NCI-H82 (cell line): ENCODE data around the gene TMEM106A.
"Not testable (repeated sequence)": the region's sequence is repeated elsewhere in the genome, so short reads cannot be mapped to it uniquely, and the experiment has no call there.

Experiments used
- DNase-seq: peaks from one replicate; lab custom pipeline; 2025; lab: John Stamatoyannopoulos, UW

TMEM106A gene

DNA sequence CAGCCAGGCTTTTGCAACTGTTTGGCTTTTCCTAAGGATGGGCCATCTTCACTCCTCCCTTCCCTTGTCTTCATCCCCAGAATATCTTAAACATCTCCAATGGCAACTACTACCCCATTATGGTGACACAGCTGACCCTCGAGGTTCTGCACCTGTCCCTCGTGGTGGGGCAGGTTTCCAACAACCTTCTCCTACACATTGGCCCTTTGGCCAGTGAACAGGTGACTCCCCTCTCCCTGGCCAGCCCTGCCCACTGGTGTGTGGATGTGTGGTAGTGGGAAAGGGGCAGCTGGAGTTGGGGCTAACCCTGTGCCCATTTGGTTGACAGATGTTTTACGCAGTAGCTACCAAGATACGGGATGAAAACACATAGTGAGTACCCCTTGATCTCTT, 4.7 kb downstream of the TMEM106A start:
- DNase-seq, result no peak

DNA sequence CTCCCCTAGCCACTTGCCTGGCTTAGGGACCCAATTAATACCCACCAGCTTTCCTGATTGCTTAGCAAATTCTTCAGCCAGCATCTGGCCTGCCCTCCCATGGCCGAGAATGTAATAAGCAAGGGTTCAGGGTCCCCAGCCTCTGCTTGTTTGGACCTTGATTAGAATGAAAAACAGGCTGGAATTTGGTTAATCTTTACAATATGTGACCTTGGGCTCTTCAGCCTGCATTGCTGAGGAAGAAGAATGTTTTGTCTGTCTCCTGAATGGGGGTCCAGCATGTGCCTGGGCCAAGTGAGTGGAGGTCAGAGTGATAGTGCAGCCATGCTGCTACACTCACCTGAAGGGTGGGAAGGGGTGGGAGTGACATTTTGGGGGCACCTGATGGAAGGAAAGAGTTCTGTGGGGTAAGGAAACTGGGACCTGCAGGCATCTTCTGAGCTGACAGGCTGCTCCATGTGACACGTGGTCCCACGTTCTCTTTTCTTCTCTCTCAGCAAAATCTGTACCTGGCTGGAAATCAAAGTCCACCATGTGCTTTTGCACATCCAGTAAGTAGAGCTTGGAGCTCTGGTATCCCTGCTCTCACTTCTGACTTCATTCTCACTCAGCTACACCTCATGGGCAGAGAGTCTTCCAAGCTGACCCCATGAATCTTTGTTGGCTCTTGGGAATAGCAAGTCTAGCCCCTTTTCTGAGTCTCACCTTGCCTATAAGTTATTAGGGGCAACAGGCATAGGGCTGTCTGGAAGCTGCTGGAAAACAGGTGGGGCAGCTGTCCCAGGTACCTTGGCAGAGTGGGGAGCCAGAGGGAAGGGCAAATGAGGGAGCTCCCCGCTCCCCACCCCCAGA, 5.3 kb downstream of the TMEM106A start:
- DNase-seq, result no peak

DNA sequence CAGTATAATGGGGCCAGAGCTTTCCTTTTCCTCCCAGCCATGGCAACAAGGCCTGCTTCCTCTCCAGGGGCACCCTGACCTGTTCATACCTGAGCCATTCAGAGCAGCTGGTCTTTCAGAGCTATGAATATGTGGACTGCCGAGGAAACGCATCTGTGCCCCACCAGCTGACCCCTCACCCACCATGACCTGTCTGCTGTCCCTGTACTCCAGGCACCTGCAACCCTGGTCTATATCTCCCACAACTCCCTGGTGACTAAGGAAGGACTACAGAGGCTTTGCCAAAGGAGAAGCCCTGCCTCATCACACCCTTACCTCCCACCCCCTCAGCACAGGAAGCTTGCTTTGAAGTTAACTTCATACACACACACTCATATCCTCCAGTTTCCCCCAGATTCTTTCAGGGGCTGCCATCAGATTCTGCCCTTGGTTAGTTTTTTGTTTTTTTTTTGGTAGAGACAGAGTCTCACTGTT, 6.0 kb downstream of the TMEM106A start:
- DNase-seq, result no peak

DNA sequence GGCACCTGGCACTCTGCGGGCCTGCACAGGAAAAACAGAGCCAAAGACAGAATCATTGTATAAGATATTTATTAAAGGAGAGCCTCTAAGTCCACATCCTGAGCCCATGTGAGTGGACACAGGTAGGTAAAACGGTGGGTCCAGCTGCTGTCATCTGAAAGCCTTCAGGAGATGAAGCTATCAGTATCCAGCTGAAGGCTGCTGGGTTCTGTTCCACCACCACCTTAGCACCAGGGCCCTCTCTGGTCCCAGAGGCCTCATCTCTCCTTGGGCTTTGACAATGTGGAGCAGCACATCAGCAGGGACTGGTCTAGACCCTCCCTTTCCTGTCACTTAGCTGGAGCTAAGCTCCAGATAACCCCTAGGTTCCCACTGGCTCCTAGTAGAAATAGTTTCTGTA, 7.3 kb downstream of the TMEM106A start:
- DNase-seq, result no peak

DNA sequence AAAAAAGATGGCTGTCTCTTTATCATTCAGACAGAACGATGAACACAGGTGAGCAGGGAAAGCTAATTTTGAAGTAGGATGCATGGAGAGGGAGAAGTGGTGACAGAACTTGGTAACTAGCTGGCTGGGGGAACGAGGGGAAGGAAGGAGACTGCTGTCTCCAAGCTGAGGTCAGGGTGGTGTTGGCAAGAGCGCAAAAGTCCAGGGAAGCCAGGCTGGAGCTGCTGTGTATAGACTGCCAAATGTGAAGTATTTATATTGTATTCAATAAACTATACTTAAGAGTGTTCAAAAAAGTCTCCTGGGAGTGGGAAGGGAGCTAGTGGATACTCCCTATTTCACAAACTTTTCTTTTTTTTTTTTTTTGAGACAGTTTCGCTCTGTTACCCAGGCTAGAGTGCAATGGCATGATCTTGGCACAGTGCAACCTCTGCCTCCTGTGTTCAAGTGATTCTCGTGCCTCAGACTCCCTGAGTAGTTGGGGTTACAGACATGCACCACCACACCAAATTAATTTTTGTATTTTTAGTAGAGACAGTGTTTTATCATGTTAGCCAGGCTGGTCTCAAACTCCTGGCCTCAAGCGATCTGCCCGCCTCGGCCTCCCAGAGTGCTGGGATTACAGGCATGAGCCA, 8.2 kb downstream of the TMEM106A start:
- no peak for DNase-seq

DNA sequence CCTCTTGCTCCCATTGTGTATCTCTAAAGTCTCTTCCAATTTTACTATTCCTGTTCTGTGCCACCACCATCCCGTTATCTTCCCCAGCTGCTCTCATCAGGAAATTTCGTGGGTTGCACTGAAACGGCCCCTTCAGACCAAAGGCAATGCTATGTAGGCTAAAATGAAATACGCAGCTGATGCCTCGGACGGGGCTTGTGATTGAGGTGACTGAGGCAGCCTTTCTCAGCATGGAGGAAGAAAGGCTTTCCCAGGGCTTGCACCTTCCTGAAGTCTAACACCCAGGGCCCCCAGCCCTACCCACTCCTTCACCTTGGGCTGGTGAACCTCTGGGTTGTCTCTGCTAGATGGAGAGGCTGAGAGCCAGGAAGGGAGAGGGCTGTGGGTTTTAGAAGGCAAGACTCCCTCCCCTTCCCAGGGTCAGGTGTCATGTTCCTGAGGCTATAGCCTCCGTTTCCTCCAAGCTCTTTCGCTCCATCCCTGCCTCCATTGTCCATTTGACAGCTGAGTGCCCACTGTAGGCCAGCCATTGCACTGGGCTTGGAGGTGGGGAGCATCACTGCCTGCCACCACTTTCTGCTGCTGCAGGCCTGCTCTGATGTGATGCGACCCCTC, 8.9 kb downstream of the TMEM106A start:
- no peak for DNase-seq

DNA sequence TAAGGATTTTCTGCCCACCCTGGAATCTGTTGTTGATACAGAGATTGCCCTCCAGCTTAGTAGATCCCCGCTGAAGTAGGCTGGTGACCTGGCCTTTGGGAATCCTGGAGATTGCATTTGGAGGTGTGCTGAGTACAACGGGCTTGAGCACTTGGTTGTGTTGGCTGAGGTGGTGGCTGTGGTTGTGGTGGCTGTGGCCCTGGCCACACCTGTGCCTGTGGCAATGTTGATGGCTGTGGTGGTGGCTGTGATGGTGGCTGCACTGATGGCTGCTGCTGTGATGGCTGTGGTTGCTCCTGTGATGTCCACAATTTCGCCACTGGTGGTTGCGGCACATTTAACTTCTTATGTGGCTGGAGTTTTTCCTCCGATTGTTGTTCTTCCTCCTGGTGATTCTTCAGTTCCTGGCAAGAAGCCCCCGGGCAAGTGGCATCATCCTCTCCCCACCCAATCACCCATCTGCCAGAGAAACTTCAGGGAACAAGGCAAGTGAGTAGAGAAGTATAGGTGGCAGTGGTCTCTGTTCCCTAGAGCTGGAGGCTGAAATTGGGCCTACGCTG, 12.6 kb downstream of the TMEM106A start:
- DNase-seq, result no peak

DNA sequence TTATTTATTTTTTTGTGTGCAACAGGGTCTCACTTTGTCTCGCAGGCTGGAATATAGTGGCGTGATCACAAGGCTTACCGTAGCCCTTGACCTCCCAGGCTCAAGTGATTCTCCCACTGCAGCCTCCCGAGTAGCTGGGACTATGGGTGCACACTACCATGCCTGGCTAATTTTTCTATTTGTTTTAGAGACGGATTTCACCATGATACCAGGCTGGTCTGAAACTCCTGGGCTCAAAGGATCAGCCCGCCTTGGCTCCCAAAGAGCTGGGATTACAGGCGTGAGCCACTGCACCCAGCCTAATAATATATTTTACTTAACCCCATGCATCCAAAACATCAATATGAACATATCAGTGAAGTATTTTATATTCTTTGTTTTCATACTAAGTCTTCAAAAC, 14.7 kb downstream of the TMEM106A start:
- no peak for DNase-seq

DNA sequence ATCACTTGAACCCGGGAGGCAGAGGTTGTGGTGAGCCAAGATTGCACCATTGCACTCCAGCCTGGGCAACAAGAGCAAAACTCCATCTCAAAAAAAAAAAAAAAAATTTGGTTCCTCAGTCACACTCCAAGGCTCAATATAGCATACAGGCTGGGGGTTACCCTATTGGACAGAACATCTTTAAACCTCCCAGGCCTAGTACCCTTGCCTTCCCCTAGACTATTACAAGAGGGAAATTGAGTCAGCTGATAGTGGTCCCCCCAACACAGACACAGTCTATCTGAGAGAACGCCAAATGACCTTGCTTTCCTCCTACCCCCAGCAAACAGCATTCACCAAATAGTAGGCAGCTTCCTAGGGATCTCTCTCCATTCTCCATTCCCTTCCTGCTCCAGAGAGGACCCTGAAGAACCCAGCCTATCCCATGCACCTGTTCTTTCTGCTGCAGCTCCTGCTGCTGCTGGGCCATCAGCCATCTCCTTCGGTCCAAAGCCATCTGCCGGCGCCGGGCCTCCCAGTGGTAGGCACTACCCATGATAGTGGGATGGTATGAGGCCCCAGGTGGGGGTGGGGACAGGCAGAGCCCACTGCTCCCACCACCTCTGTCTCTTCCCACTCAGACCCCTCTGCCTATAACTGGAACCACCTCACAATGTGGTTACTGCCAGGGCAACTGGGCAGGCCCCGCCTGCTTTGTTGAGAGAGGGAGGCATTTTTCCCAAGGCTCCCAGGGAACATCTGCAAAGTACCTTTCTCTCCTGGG, 16.5 kb downstream of the TMEM106A start, which contains the start of gene CCDC200:
Gene CCDC200, minus strand, starts transcription at position 604 of the 763 bp plus-strand sequence. Its CDS starts 69 bp downstream, at position 535.
- not testable (repeated sequence) for DNase-seq

DNA sequence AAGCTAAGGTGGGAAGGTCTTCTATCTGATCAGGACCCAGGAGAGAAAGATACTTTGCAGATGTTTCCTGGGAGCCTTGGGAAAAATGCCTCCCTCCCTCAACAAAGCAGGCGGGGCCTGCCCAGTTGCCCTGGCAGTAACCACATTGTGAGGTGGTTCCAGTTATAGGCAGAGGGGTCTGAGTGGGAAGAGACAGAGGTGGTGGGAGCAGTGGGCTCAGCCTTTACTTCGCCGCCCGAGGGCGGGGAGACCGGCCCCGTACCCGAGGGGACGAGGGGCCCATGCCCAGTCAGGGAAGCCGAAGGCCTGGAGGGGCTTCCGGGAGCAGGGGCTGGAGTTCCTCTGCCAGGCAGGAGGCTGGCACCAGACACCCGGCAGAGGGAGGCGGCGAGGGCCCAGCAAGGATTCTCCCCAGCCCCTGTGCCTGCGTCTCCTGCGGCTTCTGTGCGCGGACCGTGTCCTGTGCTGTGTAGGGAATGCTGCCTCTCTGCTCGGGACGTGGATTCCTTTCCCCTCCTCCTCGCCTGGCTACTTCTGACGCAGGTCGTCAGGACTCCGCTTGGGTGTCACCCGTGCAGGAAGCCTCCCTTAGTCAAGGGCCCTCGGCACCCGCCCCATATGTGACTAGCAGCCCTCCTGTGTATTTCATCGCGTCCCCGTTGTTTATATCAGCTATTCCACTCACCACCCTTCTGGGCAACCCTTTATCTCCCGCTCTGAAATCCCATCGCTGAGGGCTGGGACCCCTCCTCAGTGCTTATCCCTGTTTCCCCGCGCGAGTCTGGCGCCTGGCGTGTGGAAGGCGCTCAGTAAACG, 19.7 kb downstream of the TMEM106A start:
- DNase-seq, result not testable (repeated sequence)

DNA sequence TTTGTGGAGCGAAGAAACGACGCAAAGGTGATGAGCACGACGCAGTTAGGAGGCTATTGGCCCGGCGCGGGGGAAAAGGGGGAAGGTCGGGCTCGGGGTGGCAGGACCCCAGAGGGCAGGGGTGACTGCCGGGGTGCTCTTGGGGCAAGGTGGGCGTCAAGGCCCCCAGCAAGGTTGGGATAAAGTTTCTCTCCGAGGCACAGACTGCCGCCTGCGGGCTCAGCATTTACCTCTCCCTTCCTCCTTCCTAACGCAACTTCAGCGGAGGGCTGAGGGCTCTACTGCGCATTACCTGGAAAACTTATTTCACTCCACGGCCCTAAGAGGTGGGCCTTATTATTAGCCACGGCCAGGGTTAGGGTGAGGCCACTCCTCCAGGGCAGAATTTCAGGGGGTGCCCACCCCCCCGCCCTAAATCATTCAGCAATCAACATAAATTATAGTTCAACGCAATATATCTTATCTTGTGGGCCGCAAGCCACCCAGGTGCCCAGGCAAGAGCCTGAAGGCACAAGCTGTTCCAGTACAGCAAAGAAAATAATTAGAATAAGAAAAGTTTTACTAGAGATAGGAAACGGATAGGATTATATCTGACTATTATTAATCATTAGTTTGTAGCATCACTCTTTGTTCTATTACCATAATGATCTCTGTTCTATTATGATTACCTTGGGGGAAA, 20.5 kb downstream of the TMEM106A start:
- not testable (repeated sequence) for DNase-seq

DNA sequence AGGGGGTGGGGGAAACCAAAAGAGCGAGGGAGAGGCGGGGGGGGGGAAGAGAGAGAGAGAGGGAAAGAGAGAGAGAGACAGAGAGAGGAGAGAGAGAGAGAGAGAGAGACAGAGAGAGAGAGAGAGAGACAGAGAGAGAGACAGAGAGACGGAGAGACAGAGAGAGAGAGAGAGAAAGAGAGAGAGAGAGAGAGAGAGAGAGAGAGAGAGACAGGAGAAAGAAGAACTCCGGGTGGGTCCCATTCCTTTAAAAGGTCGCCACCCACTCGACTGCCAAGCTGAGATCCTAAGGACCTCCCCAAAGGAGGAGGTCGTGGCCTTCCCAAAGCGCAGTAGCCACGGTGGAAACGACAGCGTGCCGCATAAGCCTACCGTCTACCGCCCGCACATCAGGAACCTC, 21.6 kb downstream of the TMEM106A start:
- DNase-seq, result not testable (repeated sequence)

DNA sequence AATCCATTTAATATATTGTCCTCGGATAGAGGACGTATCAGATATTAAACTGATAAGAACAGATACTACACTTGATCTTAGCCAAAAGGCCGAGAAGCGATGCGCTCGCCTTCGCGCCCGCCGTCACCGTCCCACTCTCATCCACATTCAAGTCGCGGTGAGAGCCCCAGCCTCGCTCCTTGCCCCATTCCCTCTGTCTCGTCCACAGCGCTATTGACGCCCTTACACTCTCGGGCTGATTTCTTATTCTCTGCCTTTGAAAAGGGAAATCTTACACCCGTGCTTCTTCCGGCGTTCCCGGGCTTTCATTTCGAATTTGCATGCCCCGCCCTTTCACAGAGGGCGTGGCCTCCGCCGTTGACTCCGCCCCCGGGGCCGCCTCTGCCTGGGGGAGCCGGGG, 22.2 kb downstream of the TMEM106A start, which contains the start of gene RNU2-1:
Gene RNU2-1, minus strand, starts transcription at position 101 of the 400 bp plus-strand sequence.
- DNase-seq, result not testable (repeated sequence)

DNA sequence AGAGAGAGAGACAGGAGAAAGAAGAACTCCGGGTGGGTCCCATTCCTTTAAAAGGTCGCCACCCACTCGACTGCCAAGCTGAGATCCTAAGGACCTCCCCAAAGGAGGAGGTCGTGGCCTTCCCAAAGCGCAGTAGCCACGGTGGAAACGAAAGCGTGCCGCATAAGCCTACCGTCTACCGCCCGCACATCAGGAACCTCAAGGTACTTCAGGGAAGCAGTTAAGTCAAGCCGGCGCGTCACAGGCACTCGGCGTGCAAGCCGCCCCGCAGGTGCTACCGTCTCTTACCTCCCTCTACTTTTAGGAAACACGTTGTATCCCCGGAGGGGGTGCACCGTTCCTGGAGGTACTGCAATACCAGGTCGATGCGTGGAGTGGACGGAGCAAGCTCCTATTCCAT, 27.9 kb downstream of the TMEM106A start:
- DNase-seq, result not testable (repeated sequence)

DNA sequence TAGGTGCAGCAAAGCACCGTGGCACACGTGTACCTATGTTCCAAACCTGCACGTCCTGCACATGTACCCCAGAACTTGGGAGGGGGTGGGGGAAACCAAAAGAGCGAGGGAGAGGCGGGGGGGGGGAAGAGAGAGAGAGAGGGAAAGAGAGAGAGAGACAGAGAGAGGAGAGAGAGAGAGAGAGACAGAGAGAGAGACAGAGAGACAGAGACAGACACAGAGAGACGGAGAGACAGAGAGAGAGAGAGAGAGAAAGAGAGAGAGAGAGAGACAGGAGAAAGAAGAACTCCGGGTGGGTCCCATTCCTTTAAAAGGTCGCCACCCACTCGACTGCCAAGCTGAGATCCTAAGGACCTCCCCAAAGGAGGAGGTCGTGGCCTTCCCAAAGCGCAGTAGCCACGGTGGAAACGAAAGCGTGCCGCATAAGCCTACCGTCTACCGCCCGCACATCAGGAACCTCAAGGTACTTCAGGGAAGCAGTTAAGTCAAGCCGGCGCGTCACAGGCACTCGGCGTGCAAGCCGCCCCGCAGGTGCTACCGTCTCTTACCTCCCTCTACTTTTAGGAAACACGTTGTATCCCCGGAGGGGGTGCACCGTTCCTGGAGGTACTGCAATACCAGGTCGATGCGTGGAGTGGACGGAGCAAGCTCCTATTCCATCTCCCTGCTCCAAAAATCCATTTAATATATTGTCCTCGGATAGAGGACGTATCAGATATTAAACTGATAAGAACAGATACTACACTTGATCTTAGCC, 29.1 kb downstream of the TMEM106A start:
- not testable (repeated sequence) for DNase-seq

DNA sequence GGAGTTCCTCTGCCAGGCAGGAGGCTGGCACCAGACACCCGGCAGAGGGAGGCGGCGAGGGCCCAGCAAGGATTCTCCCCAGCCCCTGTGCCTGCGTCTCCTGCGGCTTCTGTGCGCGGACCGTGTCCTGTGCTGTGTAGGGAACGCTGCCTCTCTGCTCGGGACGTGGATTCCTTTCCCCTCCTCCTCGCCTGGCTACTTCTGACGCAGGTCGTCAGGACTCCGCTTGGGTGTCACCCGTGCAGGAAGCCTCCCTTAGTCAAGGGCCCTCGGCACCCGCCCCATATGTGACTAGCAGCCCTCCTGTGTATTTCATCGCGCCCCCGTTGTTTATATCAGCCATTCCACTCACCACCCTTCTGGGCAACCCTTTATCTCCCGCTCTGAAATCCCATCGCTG, 34.8 kb downstream of the TMEM106A start:
- not testable (repeated sequence) for DNase-seq
